NCI-H2227 (cell line): ENCODE data around the gene FBXL4.

Experiments used
- DNase-seq: peaks from one replicate; lab custom pipeline; 2025; ENCODE audit not compliant: unreplicated experiment; lab: John Stamatoyannopoulos, UW

Gene FBXL4

DNA sequence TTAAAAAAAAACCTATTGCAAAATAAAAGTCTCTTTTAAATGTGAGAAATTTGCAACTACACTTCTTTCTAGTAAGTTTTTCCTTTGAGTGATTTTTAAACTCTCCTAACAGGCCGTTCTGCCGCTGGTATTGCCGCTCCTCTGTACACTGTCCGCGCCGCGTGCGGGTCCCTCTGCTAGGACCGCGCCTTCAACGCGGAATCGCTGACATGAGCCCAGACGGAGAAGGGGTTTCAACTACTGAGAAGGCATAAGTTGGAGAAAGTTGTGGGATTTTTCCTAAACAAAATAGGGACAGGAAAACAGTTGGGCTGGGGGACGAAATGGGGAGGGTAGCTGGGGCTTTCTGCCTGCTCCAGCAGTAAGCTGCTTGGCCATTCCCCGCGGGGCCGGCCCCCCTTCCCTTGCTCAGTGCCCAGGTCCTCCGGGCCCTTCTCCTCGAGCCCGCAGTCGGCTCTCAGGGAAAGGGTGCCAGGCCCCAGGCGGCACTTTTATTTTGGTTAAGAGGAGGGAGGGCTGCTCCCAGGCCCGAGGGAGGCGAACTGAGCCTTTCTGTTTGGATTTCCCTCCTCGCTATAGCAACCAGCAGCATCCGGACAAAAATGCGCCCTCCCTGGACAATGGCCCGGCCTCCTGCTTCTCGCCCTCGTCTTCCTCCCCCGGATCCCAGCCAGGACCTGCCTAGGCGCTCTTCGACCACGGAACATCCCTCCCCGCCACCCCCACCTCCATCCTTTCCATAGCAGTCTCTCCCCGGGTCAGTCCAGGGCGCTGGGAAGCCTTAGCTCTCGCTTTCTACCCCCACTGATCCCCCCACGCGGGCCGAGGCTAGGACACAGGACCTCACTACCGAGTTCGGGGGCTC, 120.2 kb downstream of the FBXL4 start:
- DNase-seq: peak; percentile 17

- no peak for DNase-seq
Measured at GRCh38 chr6:98825600-98826230, 122.0 kb downstream of the FBXL4 start.

GRCh38 chr6:98824902-98825599, 122.7 kb downstream of the FBXL4 start:
- no peak for DNase-seq

DNA sequence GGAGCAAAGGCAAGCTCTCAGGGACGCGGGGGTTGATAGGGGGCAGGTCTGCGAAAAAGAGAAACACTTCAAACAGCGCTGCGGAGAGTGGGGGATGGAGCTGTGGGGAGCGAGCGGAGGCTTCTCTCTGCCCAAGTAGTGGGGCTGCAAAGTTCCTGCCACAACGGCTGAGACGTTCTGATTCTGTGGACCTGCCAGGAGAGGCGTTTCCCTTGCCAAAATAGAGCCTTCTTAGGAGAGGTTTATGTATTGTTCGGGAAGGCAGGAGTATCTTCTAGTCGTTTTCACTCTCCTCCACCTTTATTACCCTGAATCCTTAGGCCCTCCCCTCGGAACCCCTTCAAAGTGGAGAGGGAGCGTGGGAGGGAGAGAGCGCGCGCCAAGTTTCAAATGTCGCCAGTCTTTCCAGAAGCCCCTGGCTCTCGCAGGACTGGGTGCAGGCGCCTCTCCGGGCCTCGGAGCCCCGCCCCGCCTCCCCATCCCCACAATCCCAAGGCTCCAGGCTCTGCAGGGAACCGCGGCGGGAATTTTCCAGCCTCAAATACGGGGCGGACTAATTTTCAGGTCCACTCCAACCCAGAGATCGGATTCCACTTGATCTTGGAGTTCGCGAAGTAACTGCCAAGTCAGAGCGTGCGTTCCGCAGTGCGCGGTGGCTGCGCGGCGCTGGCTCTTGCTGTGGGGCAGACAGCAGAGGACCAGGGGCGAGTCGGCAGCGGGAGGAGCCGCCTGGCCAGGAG, 123.4 kb downstream of the FBXL4 start:
- DNase-seq: peak; percentile 18

GRCh38 chr6:98823428-98824161, 124.2 kb downstream of the FBXL4 start:
- DNase-seq: no peak

- no peak for DNase-seq
Measured at GRCh38 chr6:98821756-98822405, 125.9 kb downstream of the FBXL4 start.
